Putamen (tissue), 1 donor: ENCODE measurements around the gene CEP78.
"Not testable (repeated sequence)": the region's sequence is repeated elsewhere in the genome, so short reads cannot be mapped to it uniquely, and the experiment has no call there.

Source experiments
- DNase-seq: peaks from one replicate; pipeline ENCODE4 v3.0.0-alpha.2; 2016; ENCODE audit warnings: low spot score

The CEP78 gene

GRCh38 chr9:78235762-78236550 is at the start of gene CEP78:
CEP78 (plus strand) TSS chr9:78236075; CDS start chr9:78236351, 276 bp downstream.
- DNase-seq = peak; percentile 86

- peak; percentile 38 for DNase-seq
Measured at GRCh38 chr9:78187763-78188484, 48.0 kb upstream of the CEP78 start.

- no peak for DNase-seq
Measured at GRCh38 chr9:78188594-78188993, 47.3 kb upstream of the CEP78 start.

- DNase-seq = no peak
Measured at GRCh38 chr9:78189001-78189400, 46.9 kb upstream of the CEP78 start.

DNA sequence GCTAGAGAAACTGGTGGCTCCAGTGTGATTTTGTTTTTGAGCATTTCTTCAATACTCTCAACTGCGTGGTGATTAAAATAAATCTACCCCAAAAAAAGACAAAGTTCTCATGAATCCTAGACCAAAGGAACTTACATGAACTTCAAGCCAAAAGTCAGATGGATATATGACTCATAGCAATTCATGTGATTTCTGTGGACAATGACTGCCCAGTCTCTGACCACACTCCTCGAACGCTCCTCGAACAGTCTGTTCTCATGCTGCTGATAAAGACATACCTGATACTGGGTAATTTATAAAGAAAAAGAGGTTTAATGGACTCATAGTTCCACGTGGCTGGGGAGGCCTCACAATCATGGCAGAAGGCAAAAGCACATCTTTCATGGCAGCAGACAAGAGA is 46.4 kb upstream of the CEP78 start:
- DNase-seq = no peak

GRCh38 chr9:78191931-78192330 is 43.9 kb upstream of the CEP78 start:
- DNase-seq = no peak

- no peak for DNase-seq
Measured at GRCh38 chr9:78196258-78196657, 39.6 kb upstream of the CEP78 start.

DNA sequence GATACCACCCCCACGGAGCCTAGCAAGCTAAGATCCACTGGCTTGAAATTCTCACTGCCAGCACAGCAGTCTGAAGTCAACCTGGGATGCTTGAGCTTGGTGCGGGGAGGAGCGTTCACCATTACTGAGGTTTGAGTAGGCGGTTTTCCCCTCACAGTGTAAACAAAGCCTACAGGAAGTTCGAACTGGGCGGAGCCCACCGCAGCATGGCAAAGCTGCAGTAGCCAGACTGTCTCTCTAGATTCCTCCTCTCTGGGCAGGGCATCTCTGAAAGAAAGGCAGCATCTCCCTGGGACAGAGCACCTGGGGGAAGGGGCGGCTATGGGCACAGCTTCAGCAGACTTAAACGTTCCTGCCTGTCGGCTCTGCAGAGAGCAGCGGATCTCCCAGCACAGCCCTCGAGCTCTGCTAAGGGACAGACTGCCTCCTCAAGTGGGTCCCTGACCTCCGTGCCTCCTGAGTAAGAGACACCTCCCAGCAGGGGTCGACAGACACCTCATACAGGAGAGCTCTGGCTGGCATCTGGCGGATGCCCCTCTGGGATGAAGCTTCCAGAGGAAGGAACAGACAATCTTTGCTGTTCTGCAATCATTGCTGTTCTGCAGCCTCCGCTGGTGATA is 34.6 kb upstream of the CEP78 start:
- DNase-seq = not testable (repeated sequence)

- DNase-seq = no peak
Measured at GRCh38 chr9:78207319-78207718, 28.6 kb upstream of the CEP78 start.

DNA sequence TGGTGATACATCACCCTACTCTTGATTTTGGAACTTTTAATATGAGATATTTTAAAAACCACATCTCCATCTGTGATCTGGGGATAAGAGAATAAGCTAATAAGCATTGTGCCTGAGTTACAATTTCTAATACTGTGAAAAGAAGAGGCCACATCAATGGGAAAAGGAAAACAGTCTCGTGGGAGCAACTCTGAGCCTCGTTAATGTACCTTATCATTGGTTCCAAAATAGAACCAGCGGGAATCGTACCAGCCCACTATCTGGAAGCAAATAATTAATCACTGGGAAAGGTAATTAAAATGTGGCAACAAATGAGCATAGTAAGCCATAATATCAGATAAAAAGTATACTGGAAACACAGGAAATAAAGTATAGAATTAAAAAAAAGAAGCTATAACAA is 28.0 kb upstream of the CEP78 start:
- DNase-seq = no peak

DNA sequence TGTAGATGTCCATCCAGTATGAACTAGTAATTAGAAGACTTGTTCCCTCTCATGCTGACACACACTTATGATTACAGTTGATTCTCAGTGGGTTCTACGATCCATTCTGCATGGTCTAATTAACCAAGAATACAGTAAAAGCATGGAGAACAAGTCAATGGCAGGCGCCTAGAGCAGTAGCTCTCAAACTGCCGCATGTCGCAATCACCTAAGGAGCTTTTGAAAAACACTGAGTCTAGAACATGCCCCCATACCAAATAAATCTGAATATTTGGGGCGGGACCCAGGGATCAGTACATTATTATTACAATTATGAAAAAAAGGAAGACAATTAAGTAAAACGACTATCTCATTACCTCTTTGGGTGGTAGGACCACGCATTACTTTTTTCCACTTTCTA is 26.7 kb upstream of the CEP78 start:
- DNase-seq = no peak

GRCh38 chr9:78210841-78211301 is 25.0 kb upstream of the CEP78 start:
- no peak for DNase-seq

DNA sequence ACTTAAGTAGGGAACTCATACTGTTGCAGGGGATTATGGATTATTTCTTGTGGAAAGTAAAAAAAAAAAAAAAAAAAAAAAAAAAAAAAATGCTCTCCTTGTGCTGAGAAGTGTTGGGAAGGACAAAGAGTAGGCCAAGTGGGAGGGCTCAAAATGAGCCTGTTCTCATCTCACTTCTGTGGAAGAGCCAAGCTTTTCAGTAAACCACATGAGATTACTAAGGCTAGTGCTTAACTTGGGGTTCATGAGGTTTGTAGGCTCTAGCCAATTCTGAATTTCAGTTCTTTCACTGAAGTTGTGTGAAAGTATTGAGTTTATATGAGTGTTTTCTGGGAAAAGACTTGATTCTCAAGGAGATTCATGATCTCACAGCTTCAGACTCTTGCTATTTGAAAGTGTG is 23.0 kb upstream of the CEP78 start:
- DNase-seq = no peak

DNA sequence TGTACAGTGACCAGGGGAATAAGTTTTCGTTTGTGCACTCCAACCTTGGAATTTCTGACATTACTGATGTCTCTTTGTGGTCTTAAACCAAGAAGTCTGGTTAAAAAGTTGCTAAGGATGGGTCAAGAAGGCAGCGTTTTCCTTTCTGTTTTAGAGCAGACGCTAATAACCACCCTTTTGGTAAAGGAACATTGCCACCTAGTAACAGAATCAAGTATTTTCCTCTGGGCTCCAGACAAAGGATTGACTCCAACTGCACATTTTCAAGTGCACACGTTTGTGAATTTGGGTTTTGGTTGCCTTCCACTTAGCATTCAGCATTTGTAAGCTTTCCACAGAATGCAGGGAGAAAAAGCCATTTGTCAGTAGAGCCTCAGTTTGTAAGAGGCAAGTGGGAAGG is 22.2 kb upstream of the CEP78 start:
- peak; percentile 80 for DNase-seq

DNA sequence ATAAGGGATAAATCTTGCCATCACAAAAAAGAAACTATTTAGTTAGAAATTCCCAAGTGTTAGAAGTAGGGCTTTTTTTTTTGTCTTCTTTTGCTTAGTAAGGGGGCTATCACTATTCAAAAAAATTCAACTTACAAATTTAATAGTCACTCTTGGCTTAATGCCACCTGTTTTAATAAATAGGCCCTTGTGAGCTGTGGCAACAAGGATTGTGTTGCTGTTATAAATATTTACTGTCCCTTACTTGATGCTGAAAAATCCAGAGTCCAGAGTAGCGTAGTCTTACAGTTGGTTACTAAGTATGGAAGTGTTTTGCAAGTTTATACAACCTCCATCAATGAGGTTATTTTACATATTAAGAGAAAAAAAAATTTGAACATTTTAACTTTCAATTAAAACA is 21.4 kb upstream of the CEP78 start:
- DNase-seq = no peak

DNA sequence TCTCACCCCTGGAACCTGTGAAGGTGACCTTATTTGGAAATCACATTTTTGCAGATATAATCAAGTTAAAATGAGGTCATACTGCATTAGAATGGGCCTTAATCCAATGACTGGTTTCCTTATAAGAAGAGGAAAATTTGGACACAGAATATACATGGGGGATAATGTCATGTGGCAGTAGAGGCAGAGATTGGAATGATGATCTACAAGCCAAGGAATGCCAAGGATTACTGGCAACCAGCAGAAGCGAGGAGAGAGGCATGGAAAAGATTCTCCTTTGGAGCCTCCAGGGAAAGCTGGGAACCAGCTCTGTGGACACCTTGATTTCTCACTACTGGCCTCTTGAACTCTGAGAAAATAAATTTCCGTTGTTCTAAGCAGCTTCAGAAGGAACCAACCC is 20.2 kb upstream of the CEP78 start:
- DNase-seq = no peak

DNA sequence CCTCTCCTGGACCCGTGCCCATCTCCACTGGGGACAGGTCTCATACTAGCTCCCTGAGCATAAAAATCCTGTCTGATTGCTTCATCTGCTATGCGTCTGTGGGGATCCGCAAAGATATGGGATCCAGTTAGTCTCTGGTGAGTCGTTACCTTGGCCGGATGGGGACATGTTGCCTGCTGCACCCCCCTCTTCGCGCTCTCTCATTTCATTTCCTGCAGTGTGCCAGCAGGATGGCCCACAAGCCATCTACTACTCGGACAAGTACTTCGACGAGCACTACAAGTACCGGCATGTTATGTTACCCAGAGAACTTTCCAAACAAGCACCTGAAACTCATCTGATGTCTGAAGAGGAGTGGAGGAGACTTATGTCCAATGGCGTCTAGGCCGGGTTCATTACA is 17.0 kb upstream of the CEP78 start:
- DNase-seq = no peak

DNA sequence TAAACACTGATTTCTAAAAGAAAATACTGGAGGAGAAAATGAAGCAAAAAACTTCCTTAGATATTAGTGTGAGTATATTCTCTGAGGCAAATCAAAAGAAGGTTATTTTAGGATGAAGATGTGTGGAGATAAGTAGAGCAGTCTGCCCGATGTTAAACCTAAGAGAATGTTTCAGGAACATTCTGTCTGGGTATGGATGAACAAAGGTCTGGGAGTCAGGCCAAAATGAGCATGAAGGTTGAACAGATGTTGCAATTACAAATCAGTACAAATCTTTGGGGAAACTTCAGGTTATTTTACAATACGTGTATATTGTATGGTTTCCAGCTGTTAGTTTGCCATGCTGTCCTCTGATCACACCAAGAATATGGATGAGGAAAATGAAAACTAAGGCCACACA is 14.4 kb upstream of the CEP78 start:
- DNase-seq = no peak

GRCh38 chr9:78221841-78222240 is 14.0 kb upstream of the CEP78 start:
- not testable (repeated sequence) for DNase-seq

DNA sequence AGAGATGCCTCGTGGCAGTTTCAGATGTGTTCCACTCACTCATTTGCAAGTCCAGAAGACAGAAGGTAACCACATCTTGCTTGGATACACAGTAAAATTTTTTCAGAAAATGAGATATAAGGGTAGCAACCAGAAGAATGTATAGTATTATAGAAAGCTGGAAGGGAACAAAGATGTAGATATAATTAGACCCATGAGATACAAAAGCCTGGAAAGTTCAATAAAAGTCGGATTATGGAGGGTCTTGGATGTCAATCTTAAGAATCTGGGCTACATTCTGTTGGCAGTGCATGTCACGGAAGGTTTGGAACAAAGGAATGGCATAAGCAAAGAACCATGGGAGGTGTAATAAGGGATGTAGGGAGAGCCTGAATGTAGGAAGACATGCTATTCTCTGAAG is 5.1 kb upstream of the CEP78 start:
- no peak for DNase-seq

DNA sequence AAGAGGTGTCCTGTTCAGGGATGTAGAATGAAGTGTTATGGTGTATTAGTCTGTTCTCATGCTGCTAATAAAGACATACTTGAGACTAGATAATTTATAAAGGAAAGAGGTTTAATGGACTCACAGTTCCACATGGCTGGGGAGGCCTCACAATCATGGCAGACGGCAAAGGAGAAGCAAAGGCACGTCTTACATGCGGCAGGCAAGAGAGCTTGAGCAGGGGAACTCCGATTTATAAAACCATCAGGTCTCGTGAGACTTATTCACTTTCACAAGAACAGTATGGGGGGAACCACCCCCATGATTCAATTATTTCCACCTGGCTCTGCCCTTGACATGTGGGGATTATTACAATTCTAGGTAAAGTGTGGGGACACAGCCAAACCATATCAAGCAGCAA is 3.4 kb upstream of the CEP78 start:
- DNase-seq = not testable (repeated sequence)

DNA sequence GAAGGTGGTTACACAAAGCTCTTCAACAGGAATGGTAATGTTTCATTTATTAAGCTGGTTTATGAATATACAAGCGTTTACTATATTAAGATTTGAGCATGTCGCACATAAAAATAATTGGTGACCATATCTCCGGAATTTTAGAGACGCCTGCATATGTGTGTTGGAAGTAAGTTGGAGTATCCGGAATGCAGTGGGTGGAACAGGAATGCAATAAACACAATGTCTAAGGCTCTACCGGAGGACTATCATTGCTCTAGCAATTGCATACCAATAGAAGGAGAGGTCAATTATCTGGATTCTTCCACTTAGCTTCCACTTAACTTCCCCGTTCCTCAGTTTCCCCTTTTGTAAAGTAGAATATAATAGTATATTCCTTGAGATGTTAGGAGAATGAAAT is 1.1 kb upstream of the CEP78 start:
- DNase-seq = no peak

DNA sequence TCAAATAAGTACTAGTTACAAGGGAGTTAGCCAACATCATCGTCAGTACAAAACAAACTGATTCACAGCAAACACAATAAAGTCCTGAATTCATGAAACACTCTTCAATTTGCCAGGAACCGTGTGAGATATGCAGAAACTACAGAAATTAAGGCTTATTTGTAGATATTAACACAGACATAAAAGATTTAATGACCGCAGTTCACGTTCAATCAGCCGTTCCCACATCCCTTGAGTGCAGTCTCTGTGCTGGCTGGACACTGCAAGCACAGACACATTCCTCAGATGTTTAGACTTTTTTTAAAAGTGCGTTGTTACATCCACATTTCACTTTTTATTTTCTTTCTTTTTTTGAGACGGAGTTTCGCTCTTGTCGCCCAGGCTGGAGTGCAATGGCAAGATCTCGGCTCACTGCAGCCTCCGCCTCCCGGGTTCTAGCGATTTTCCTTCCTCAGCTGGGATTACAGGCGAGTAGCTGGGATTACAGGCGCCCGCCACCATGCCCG is 566 bp upstream of the CEP78 start:
- no peak for DNase-seq
